ENCODE data around the gene MYH15.

DNA sequence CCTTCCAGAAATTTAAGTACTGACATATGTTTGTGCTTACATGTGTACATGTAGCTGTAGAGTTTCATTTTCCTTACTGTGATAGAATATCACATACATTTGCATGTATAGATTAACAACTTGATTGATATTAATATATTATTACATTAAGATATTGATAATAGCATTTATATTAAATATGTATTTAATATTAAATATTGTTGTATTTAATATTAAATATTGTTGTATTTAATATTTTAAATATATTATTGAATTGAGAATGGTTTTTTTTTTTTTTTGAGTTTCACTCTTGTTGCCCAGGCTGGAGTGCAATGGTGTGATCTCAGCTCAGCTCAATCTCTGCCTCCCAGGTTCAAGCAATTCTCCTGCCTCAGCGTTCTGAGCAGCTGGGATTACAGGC, 76.5 kb downstream of the MYH15 start:
- TF ChIP-seq TAF1 (IDR thresholded peaks at IDR 0.05; ENCODE audit: borderline replicate concordance, low read depth, low read length): no peak
- TF ChIP-seq EP300 (IDR thresholded peaks at IDR 0.05; ENCODE audit: borderline replicate concordance in 1 of 2, control insufficient read depth in 1 of 2, low read depth in 2 of 2, low read length in 2 of 2): no peak
- TF ChIP-seq BRCA1 (IDR thresholded peaks at IDR 0.05; ENCODE audit: low read depth, low read length): no peak
- TF ChIP-seq FOXK2 (IDR thresholded peaks at IDR 0.05): no peak
- no peak for TF ChIP-seq YY1 (IDR thresholded peaks at IDR 0.05; ENCODE audit: low read depth, low read length)
- TF ChIP-seq CREB1 (IDR thresholded peaks at IDR 0.05; ENCODE audit: low read depth): no peak
- TF ChIP-seq ZNF384 (IDR thresholded peaks at IDR 0.05; ENCODE audit: borderline replicate concordance, low read depth, low read length): no peak
- TF ChIP-seq MTA2 (IDR thresholded peaks at IDR 0.05; ENCODE audit: low read depth): no peak
- no peak for TF ChIP-seq CTCF (IDR thresholded peaks at IDR 0.05 in 2 of 3, conservative IDR thresholded peaks at IDR 0.05 in 1 of 3; ENCODE audit: control insufficient read depth in 2 of 3, extremely low read depth in 1 of 3, insufficient read depth in 1 of 3, low read depth in 3 of 3, low read length in 3 of 3)
- TF ChIP-seq JUND (IDR thresholded peaks at IDR 0.05; ENCODE audit: low read depth, low read length): no peak
- no peak for TF ChIP-seq HCFC1 (IDR thresholded peaks at IDR 0.05; ENCODE audit: low read length)

All from GM12878 (cell line).